Stimulated activated memory B cell treated with anti-CD40 and anti-IgM and Interleukin-4, amounts not matched to agents 10 μg/mL and 1 μg/mL and 100 μg/mL, for 72 hours (primary cell): ENCODE results near the gene NT5C1B.
"Not testable (repeated sequence)": the region's sequence is repeated elsewhere in the genome, so short reads cannot be mapped to it uniquely, and the experiment has no call there.

ENCODE experiments used
- ATAC-seq: fragments of 150-1000 bp; cut with Tn5 transposase; 2 replicates; pipeline ENCODE4 v1.10.0; 2021
- H3K27ac Mint-ChIP-seq: one replicate; pipeline ENCODE4 v1.8.0; 2022; ENCODE audit warnings: mild to moderate bottlenecking, mixed read lengths
- H3K27me3 Mint-ChIP-seq: one replicate; pipeline ENCODE4 v1.8.0; 2022; ENCODE audit warnings: mixed read lengths
- H3K36me3 Mint-ChIP-seq: one replicate; pipeline ENCODE4 v1.8.0; 2022; ENCODE audit warnings: mixed read lengths
- H3K4me1 Mint-ChIP-seq: one replicate; pipeline ENCODE4 v1.8.0; 2022; ENCODE audit warnings: mixed read lengths
- H3K4me3 Mint-ChIP-seq: one replicate; pipeline ENCODE4 v1.8.0; 2022; ENCODE audit warnings: mild to moderate bottlenecking, moderate library complexity, mixed read lengths
- H3K9me3 Mint-ChIP-seq: one replicate; pipeline ENCODE4 v1.8.0; 2022; ENCODE audit warnings: mixed read lengths

The NT5C1B gene

DNA sequence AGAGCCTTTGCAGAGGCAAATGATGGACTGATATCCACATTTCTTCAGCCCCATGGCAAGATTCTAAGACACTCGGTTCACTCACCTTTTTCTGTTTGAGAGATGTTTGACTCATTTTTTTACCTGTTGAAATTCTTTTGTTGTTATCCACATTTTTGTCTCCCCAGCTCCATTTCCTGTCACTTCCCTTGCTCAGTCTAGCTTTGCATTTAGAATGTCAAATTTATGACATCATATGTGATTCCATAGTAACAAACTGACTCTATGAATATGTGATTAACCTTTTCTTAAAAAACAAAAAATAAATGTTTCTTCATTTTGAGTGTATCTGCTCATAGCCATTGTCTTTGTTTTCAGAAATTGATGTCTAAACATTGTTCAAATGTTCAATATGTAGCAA lies at the start of gene NT5C1B:
TSS of gene NT5C1B (minus strand) at position 216 of the 400 bp plus-strand sequence. CDS start at position 115, 101 bp downstream.
- H3K27me3 Mint-ChIP-seq = no peaks in the 10 kb centered on the region
- peaks cover 24% of the 10 kb centered on the region for H3K36me3 Mint-ChIP-seq
- H3K4me1 Mint-ChIP-seq = no peaks in the 10 kb centered on the region
- no peak within 1 kb of the TSS for H3K27ac Mint-ChIP-seq
- ATAC-seq = no peak
- no peak within 1 kb of the TSS for H3K4me3 Mint-ChIP-seq
- H3K9me3 Mint-ChIP-seq = no peaks in the 10 kb centered on the region

DNA sequence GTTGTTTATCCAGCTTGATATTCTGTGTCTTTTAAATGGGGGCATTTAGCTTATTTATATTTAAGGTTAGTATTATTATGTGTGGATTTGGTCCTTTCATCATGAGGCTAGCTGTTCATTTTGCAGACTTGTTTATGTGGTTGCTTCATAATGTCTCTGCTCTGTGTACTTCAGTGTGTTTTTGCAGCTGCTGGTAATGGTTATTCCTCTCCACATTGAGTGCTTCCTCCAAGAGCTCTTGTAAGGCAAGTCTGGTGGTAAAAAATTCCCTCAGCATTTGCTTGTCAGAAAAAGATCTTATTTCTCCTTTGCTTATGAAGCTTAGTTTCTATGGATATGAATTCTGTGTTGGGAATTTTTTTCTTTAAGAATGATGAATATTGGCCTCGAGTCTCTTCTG lies 47.8 kb upstream of the NT5C1B start:
- no peak overlapping the region for H3K4me3 Mint-ChIP-seq
- H3K9me3 Mint-ChIP-seq = peaks cover 29% of the 10 kb centered on the region
- H3K27ac Mint-ChIP-seq = no peak overlapping the region
- H3K27me3 Mint-ChIP-seq = no peaks in the 10 kb centered on the region
- no peaks in the 10 kb centered on the region for H3K4me1 Mint-ChIP-seq
- H3K36me3 Mint-ChIP-seq = peaks cover 56% of the 10 kb centered on the region
- no peak for ATAC-seq

DNA sequence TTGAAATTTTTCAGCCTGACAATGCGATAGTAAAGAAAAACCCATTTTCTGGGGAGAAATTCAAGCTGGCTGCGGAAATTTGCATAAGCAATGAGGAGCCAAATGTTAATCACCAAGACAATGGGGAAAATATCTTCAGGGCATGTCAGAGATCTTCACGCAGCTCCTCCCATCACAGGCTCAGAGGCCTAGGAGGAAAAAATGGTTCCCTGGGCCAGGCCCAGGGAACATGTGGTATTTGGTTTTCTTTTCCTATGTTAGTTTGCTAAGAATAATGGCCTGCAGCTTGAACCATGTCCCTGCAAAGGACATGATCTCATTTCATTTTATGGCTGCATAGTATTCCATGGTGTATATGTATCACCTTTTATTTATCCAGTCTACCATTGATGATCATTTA lies 43.3 kb upstream of the NT5C1B start:
- ATAC-seq, H3K27ac Mint-ChIP-seq, H3K4me1 Mint-ChIP-seq, H3K4me3 Mint-ChIP-seq, H3K27me3 Mint-ChIP-seq: not testable (repeated sequence)
- H3K36me3 Mint-ChIP-seq = peaks cover 59% of the 10 kb centered on the region
- H3K9me3 Mint-ChIP-seq = peaks cover 33% of the 10 kb centered on the region

DNA sequence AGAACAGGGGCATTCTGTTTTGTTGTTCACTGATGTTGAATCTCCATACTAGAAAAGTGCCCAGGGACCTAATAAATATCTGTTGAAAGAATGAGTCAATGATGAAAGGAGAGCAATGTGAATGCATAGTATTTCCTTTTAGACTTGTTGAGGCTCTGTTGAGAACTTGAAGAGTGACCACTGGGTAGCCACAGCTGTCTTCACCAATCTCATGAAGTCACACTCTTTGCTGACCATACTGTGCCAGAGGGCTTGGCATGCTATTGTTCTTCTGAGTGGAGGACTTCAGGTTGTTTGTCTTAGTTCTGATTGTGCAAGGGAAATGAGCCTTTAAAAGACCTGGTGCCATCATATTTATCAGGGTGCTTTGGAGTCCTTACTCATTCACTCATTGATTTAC lies 41.6 kb upstream of the NT5C1B start:
- Mint-ChIP-seq H3K36me3 (peaks cover 41% of the 10 kb centered on the region), H3K27me3 (no peaks in the 10 kb centered on the region), H3K4me3 (no peak overlapping the region), H3K27ac (no peak overlapping the region), H3K4me1 (no peaks in the 10 kb centered on the region), H3K9me3 (peaks cover 22% of the 10 kb centered on the region)
- ATAC-seq = no peak

DNA sequence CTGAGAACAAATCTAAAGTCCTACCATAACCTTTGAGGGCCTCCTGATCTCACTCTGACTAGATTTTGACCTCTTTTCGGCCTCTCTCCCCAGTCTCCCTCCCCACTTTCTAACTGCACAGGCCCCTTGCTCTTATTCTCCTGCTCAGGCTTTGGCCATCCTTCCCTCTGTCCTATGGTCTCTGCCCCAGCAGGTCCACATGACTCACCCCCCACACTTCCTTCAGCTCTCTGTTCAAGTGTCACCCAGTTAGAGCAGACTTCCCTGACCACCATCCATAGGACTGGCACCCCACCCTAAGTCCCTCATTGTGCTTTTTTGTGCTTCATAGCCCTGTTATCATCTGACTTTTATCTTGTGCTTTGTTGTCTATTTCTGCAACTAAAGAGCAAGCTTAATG lies 41.2 kb upstream of the NT5C1B start:
- H3K4me1 Mint-ChIP-seq = no peaks in the 10 kb centered on the region
- H3K36me3 Mint-ChIP-seq = peaks cover 38% of the 10 kb centered on the region
- no peak overlapping the region for H3K4me3 Mint-ChIP-seq
- H3K27me3 Mint-ChIP-seq = no peaks in the 10 kb centered on the region
- H3K27ac Mint-ChIP-seq = no peak overlapping the region
- H3K9me3 Mint-ChIP-seq = peaks cover 22% of the 10 kb centered on the region
- ATAC-seq = no peak

DNA sequence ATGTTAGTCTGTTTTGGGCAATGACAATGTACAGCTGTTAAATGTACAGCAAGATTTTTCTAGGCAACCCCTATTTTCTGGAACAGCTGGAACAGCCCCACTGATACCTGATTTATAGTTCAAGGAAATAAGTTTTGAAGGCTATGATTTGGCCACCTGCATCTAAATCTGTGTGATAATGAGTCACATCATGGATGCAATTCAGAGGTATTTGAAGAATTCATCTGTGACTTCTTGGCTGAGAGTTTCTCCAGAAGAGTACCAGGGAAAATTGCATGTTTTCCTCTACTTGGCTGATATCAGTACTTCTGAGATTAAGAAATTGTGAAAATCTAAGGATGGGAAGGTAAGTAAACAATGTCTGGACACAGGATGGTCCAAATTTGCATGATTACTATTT lies 40.7 kb upstream of the NT5C1B start:
- ATAC-seq = no peak
- Mint-ChIP-seq H3K27me3 (no peaks in the 10 kb centered on the region), H3K36me3 (peaks cover 34% of the 10 kb centered on the region), H3K27ac (no peak overlapping the region), H3K4me3 (no peak overlapping the region), H3K9me3 (peaks cover 19% of the 10 kb centered on the region), H3K4me1 (no peaks in the 10 kb centered on the region)

DNA sequence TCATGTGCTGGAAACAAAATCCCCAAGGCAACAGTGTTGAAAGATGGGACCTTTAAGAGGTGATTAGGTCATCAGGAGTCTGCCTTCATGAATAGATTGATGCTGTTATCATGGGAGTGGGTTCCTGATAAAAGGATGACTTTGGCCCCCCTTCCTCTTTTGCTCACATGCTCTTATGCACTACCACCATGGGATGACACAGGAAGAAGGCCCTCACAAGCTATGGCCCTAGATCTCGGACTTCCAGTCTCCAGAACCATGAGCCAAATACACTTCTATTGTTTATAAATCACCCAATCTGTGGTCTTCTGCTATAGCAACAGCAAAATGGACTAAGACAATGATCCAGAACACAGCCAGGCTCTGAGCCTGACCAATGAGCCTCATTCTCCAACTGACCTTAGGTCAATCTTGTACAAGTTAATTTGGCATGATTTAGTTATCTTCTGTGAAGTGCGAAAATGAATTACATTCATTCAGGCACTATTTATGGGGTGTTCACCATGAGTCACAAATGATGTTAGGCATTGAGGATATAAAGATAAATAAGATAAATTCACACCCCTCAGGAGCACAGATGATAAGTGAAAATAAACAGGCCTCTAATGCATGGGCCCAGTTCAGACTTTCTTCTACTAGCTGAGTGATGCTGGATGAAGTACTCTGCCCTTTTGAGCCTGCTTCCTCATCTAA lies 37.7 kb upstream of the NT5C1B start:
- no peaks in the 10 kb centered on the region for H3K4me1 Mint-ChIP-seq
- peaks cover 19% of the 10 kb centered on the region for H3K36me3 Mint-ChIP-seq
- H3K27ac Mint-ChIP-seq = no peak overlapping the region
- H3K27me3 Mint-ChIP-seq = no peaks in the 10 kb centered on the region
- H3K9me3 Mint-ChIP-seq = peaks cover 6% of the 10 kb centered on the region
- H3K4me3 Mint-ChIP-seq = no peak overlapping the region
- ATAC-seq = no peak

DNA sequence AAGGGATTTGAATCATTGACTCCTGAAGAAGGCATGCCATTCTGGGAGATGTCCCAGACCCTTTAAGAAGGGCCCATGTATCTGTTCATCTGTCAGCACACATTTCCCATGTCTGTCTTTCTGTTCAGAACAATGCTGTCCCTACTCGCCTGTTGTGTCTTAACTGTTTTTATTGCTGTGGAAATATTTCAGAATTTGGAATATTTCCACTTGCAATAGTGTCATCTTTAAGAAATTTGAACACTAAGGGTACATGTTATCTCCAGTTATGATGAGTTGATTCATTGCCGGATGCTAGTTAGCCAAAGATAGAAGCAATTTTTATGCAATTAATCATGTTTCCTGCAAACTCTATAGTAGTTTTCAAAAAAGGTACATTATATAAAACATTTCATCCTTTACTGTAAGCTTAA lies 36.9 kb upstream of the NT5C1B start:
- no peak for ATAC-seq
- Mint-ChIP-seq H3K36me3 (peaks cover 10% of the 10 kb centered on the region), H3K4me1 (no peaks in the 10 kb centered on the region), H3K27ac (no peak overlapping the region), H3K27me3 (no peaks in the 10 kb centered on the region), H3K9me3 (peaks cover 3% of the 10 kb centered on the region), H3K4me3 (no peak overlapping the region)

DNA sequence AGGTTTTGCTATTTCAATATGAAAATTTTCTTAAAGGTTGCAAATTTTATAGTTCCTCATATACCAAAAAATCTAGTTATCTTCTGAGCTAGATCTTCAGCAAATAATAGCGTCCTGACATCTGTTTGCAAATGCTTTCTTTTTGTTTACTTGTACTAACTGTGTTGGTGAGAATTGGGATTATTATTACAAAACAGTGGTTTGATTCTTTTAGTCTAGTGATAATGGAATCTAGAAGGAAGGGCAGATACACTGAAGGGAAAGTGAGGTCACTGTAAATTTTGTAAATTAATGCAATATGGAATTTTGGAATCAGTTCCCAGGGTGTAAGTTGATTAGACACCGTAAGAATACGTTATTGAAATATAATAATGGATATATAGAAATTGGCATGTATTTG lies 36.2 kb upstream of the NT5C1B start:
- no peaks in the 10 kb centered on the region for H3K27me3 Mint-ChIP-seq
- no peaks in the 10 kb centered on the region for H3K4me1 Mint-ChIP-seq
- H3K4me3 Mint-ChIP-seq = no peak overlapping the region
- H3K36me3 Mint-ChIP-seq = peaks cover 3% of the 10 kb centered on the region
- H3K27ac Mint-ChIP-seq = no peak overlapping the region
- peaks cover 1% of the 10 kb centered on the region for H3K9me3 Mint-ChIP-seq
- ATAC-seq = no peak

DNA sequence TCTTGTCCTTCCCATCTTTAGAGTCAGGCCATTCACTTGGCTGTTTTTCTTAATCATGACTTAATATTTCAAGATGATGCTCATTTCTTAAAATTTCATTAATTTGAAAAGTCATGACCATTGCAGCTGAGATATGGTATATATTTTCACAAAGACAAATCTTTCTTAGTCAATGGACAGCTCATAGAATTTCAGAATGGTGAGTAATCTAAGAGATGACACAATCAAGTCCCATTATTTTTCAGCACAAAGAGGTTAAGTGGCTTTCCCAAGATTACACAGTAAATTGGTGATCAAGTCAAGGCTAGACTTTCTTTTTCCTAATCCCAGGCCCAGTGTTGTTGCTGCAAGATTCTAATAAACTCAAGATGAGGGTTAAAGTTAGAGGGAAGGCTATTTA lies 34.4 kb upstream of the NT5C1B start:
- peaks cover 4% of the 10 kb centered on the region for H3K9me3 Mint-ChIP-seq
- no peak overlapping the region for H3K27ac Mint-ChIP-seq
- H3K4me3 Mint-ChIP-seq = no peak overlapping the region
- peaks cover 6% of the 10 kb centered on the region for H3K36me3 Mint-ChIP-seq
- no peaks in the 10 kb centered on the region for H3K27me3 Mint-ChIP-seq
- H3K4me1 Mint-ChIP-seq = no peaks in the 10 kb centered on the region
- no peak for ATAC-seq

DNA sequence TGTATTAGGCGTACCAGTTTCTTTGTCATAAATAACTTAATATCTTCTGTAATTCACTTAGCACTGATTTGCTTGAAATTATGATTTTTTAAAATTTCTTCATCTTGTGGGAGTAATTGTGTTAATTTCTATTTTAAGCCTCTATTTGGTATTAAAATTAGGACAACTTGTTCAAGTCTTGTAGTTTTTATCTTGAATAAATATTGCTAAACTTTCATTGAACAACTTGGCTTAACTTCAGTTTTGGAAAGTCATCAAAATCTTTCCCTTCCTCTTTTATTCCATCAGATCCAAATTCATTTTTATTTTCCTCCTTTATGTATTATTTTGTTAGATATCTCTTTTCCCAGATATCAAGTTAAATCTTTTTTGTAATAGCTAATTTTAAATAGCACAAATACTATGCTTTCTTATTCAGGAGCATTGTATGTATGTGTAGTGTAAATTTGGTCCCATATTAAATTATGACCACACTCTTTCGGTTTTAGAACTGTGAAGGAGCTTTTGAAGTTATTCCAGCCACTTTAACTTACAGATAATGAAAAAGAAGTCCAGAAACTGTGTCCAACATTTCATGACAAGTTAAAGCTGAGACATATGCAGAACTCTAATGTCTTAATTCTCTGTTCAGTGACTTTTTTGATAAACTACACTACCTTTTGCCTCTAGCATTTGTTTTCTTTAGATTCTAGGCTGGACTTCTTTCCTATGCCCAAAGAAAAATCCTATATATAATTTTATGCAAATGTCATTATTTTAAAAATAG lies 31.7 kb upstream of the NT5C1B start:
- Mint-ChIP-seq H3K4me1 (no peaks in the 10 kb centered on the region), H3K9me3 (peaks cover 4% of the 10 kb centered on the region), H3K4me3 (no peak overlapping the region), H3K36me3 (peaks cover 14% of the 10 kb centered on the region), H3K27ac (no peak overlapping the region), H3K27me3 (no peaks in the 10 kb centered on the region)
- ATAC-seq = no peak

DNA sequence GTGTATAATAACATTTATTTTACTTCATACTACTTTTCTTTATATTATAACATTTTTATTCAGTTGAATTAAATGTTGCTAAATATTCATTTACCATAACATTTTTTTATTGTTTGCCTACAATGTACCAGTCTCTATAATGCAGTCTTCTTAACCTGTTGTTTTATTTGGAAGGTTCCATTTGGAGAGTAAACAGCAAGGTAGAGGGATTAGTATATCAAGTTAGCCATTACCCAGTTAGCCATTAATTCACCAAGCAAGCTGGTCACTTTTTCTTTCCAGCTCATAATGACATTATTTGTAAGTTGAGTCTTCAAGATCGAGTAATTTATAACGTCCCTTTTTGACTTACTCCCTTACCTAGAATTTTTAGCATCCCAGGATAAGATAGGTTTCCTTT lies 29.7 kb upstream of the NT5C1B start:
- H3K9me3 Mint-ChIP-seq = peaks cover 4% of the 10 kb centered on the region
- no peak overlapping the region for H3K27ac Mint-ChIP-seq
- ATAC-seq = no peak
- no peaks in the 10 kb centered on the region for H3K4me1 Mint-ChIP-seq
- H3K36me3 Mint-ChIP-seq = peaks cover 19% of the 10 kb centered on the region
- no peaks in the 10 kb centered on the region for H3K27me3 Mint-ChIP-seq
- no peak overlapping the region for H3K4me3 Mint-ChIP-seq

DNA sequence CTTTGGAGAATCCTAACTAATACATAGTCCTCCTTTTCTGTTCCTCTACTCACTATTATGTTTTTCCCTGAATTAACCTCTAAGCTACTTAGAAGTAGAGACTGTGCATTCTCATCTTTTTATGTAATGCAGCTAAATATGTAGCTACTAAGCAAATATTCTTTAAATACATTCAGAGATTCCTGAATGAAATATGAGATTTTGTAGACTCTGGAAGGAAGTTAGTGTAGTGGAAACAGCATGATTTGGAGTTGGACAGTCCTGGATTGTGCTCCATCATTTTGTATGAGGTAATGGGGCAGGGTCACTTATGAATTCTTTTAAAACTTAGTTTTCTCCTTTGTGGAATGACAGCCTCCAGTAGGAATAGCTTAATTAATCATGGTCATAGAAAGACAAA lies 24.7 kb upstream of the NT5C1B start:
- H3K4me1 Mint-ChIP-seq = no peaks in the 10 kb centered on the region
- H3K4me3 Mint-ChIP-seq = no peak overlapping the region
- H3K9me3 Mint-ChIP-seq = no peaks in the 10 kb centered on the region
- ATAC-seq = no peak
- H3K27me3 Mint-ChIP-seq = no peaks in the 10 kb centered on the region
- peaks cover 13% of the 10 kb centered on the region for H3K36me3 Mint-ChIP-seq
- H3K27ac Mint-ChIP-seq = no peak overlapping the region

DNA sequence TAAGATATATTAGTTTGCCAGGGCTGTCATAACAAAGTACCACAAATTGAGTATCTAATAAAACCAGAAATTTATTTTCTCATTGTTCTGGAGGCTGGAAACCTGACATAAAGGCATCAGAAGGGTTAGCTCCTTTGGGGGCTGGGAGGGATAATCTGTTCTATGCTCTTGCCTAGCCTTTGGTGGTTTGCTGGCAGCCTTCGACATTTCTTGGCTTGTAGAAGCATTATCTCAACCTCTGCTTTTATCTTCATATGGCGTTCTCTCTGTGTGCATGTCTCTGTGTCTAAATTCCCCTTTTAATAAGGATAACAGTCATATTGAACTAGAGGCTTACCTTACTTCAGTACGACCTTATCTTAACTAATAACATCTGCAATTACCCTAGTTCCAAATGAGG lies 22.8 kb upstream of the NT5C1B start:
- Mint-ChIP-seq H3K27ac (no peak overlapping the region), H3K36me3 (peaks cover 7% of the 10 kb centered on the region), H3K9me3 (no peaks in the 10 kb centered on the region), H3K4me3 (no peak overlapping the region), H3K27me3 (no peaks in the 10 kb centered on the region), H3K4me1 (no peaks in the 10 kb centered on the region)
- ATAC-seq = no peak

DNA sequence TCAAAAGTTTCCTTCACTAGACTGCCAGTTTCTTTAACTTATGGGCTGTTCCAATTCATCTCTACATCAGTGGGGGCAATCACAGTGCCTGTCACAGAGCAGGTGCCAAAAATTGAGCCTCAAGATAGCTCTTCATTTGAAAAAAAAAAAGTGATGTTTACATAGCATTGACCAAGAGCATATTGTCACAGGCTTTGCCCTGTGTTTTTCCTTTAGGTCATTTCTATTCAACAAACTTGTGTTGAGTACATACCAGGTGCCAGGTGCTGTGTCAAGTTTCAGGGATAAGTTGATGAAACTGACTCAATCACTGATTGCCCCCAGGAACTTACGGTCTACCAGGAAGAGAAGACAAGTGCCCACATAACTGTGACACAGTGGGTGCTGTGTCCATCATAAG lies 22.2 kb upstream of the NT5C1B start:
- Mint-ChIP-seq H3K36me3 (peaks cover 12% of the 10 kb centered on the region), H3K27ac (no peak overlapping the region), H3K4me3 (no peak overlapping the region), H3K9me3 (no peaks in the 10 kb centered on the region), H3K27me3 (no peaks in the 10 kb centered on the region), H3K4me1 (no peaks in the 10 kb centered on the region)
- ATAC-seq = no peak

DNA sequence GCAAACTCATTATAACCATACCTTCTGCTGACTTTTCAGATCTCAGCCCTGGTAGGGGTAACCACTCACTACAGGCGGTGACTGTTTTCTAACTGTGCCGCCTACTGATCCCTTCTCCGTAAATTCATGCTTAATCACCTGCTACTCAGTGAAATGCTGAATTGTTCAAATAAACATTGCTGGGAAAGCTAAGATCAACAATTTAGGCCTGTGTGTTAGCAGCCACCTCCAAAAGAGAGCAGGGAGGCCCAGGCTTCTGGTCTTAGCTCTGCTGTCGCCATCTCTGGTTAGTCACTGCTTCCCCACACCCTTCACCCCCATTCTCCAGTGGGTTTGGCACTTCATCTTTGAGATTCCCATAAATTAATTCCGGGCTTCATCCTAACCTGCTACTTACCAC lies 21.8 kb upstream of the NT5C1B start:
- no peaks in the 10 kb centered on the region for H3K4me1 Mint-ChIP-seq

More for the DNA sequence above, 21.8 kb upstream of the NT5C1B start:
- Mint-ChIP-seq H3K27ac (no peak overlapping the region), H3K36me3 (peaks cover 13% of the 10 kb centered on the region), H3K9me3 (no peaks in the 10 kb centered on the region), H3K4me3 (no peak overlapping the region), H3K27me3 (no peaks in the 10 kb centered on the region)
- no peak for ATAC-seq
